ENCODE data around the gene GSTCD. TPM values are rescaled to one million over a fixed set of nuclear protein-coding genes. Genes with fewer than 3 reads are reported as not detected.

GSTCD gene
- total and polyA plus RNA-seq, 2 donors (not counting 1 experiment from before 2014, with no cell fraction given) = 5.0 to 13.2 TPM

- Mint-ChIP-seq H3K9me3 (ENCODE audit: insufficient read depth) (peaks cover 8% of the 10 kb centered on the region), H3K27ac (no peak overlapping the region), H3K27me3 (no peaks in the 10 kb centered on the region), H3K4me1 (no peaks in the 10 kb centered on the region), H3K4me3 (no peak overlapping the region)
- peaks cover 0 to 7% (median 5%) of the 10 kb centered on the region in 3 donors for H3K9me3 ChIP-seq (ENCODE audit: control extremely low read depth in 1 of 3, control insufficient read depth in 2 of 3, insufficient read depth in 1 of 3, low read length in 2 of 3)
- ChIA-PET CTCF (no interaction called here), POLR2A (no interaction called here)
- peaks cover 0 to 2% of the 10 kb centered on the region in 2 experiments for H3K36me3 ChIP-seq (replicated peaks in 1 of 2; ENCODE audit: control extremely low read depth in 1 of 2, control insufficient read depth in 1 of 2, extremely low read depth in 1 of 2, insufficient read depth in 2 of 2, low read length in 1 of 2)
- WGBS (ENCODE audit: insufficient coverage) = no CpG with 5 or more reads among the region's 2 CpGs
- H3K27ac ChIP-seq (ENCODE audit: low read length in 2 of 2) = no peak overlapping the region
- no peaks in the 10 kb centered on the region for H3K27me3 ChIP-seq (replicated peaks in 1 of 4; ENCODE audit: control extremely low read depth in 1 of 4, control insufficient read depth in 3 of 4, insufficient read depth in 4 of 4, low read length in 3 of 4)
- H4K20me1 ChIP-seq (ENCODE audit: control insufficient read depth, insufficient read depth, low read length, poor library complexity, severe bottlenecking) = no peaks in the 10 kb centered on the region
- H3K4me3 ChIP-seq (ENCODE audit: control extremely low read depth in 1 of 5, extremely low read depth in 1 of 5, insufficient read depth in 1 of 5, low read depth in 2 of 5, low read length in 4 of 5) = no peak overlapping the region
- no peak for ATAC-seq (ENCODE audit: low read depth)
- no peak for DNase-seq
- H3K4me2 ChIP-seq (replicated peaks; ENCODE audit: low read depth, low read length, poor library complexity, severe bottlenecking) = no peak overlapping the region
- H2AFZ ChIP-seq (ENCODE audit: insufficient read depth, low read depth, low read length, poor library complexity, severe bottlenecking) = no peak overlapping the region
- no peaks in the 10 kb centered on the region for H3K4me1 ChIP-seq (ENCODE audit: control insufficient read depth in 2 of 2, insufficient read depth in 2 of 2, low read length in 2 of 2)
- intact Hi-C loops (cut with micrococcal nuclease) = no loop called here
- no peak for TF ChIP-seq CTCF (IDR thresholded peaks at IDR 0.05)
- no peak for TF ChIP-seq EZH2 (IDR thresholded peaks at IDR 0.05; ENCODE audit: borderline replicate concordance, insufficient read depth, low read depth, low read length, poor library complexity, severe bottlenecking)
- no peak overlapping the region for H3K9ac ChIP-seq (ENCODE audit: low read length)
- H3K79me2 ChIP-seq (ENCODE audit: control insufficient read depth, insufficient read depth, low read length) = no peaks in the 10 kb centered on the region
Observed at GRCh38 chr4:105741548-105741947, 33.0 kb downstream of the GSTCD start.

- H3K4me2 ChIP-seq (replicated peaks; ENCODE audit: low read depth, low read length, poor library complexity, severe bottlenecking) = no peak overlapping the region
- no peaks in the 10 kb centered on the region for H3K9me3 Mint-ChIP-seq (ENCODE audit: insufficient read depth)
- ATAC-seq (ENCODE audit: low read depth) = no peak
- H3K4me3 Mint-ChIP-seq = no peak overlapping the region
- H3K4me3 ChIP-seq (ENCODE audit: control extremely low read depth in 1 of 5, extremely low read depth in 1 of 5, insufficient read depth in 1 of 5, low read depth in 2 of 5, low read length in 4 of 5) = no peak overlapping the region
- no peak overlapping the region for H3K27ac Mint-ChIP-seq
- no peak overlapping the region for H3K27ac ChIP-seq (ENCODE audit: low read length in 2 of 2)
- intact Hi-C loops (cut with micrococcal nuclease) = no loop called here
- CTCF ChIA-PET = no interaction called here
- POLR2A ChIA-PET = no interaction called here
- H3K27me3 Mint-ChIP-seq = no peaks in the 10 kb centered on the region
- no peaks in the 10 kb centered on the region for H3K4me1 ChIP-seq (ENCODE audit: control insufficient read depth in 2 of 2, insufficient read depth in 2 of 2, low read length in 2 of 2)
- H3K9ac ChIP-seq (ENCODE audit: low read length) = no peak overlapping the region
- no peak for DNase-seq
- H3K9me3 ChIP-seq (ENCODE audit: control extremely low read depth in 1 of 3, control insufficient read depth in 2 of 3, insufficient read depth in 1 of 3, low read length in 2 of 3) = no peaks in the 10 kb centered on the region
- no peaks in the 10 kb centered on the region for H3K79me2 ChIP-seq (ENCODE audit: control insufficient read depth, insufficient read depth, low read length)
- no peaks in the 10 kb centered on the region for H3K27me3 ChIP-seq (replicated peaks in 1 of 4; ENCODE audit: control extremely low read depth in 1 of 4, control insufficient read depth in 3 of 4, insufficient read depth in 4 of 4, low read length in 3 of 4)
- TF ChIP-seq EZH2 (IDR thresholded peaks at IDR 0.05; ENCODE audit: borderline replicate concordance, insufficient read depth, low read depth, low read length, poor library complexity, severe bottlenecking) (no peak), CTCF (IDR thresholded peaks at IDR 0.05) (no peak)
- H3K4me1 Mint-ChIP-seq = no peaks in the 10 kb centered on the region
- no peak overlapping the region for H2AFZ ChIP-seq (ENCODE audit: insufficient read depth, low read depth, low read length, poor library complexity, severe bottlenecking)
- no CpG with 5 or more reads among the region's 3 CpGs for WGBS (ENCODE audit: insufficient coverage)
- no peaks in the 10 kb centered on the region for H3K36me3 ChIP-seq (replicated peaks in 1 of 2; ENCODE audit: control extremely low read depth in 1 of 2, control insufficient read depth in 1 of 2, extremely low read depth in 1 of 2, insufficient read depth in 2 of 2, low read length in 1 of 2)
- H4K20me1 ChIP-seq (ENCODE audit: control insufficient read depth, insufficient read depth, low read length, poor library complexity, severe bottlenecking) = no peaks in the 10 kb centered on the region
Observed at GRCh38 chr4:105748222-105748621, 39.6 kb downstream of the GSTCD start.

Measured in B cell (primary cell).